Hepatocyte (in vitro differentiated cells): Measurements from ENCODE around the gene CDH5. TPM values are rescaled to one million over a fixed set of nuclear protein-coding genes. Genes with fewer than 3 reads are reported as not detected.

ENCODE experiments used
- DNase-seq: peaks from one replicate; pipeline ENCODE4 v3.0.0-alpha.2; 2016; ENCODE audit warnings: low spot score
- H2AFZ ChIP-seq: fragments of 200-600 bp; sonication (generic); 2 replicates; pipeline ENCODE4 v1.6.0; 2016; ENCODE audit warnings: antibody characterized with exemption, mild to moderate bottlenecking
- H3K27ac ChIP-seq: fragments of 200-600 bp; sonication (generic); 2 replicates; pipeline ENCODE4 v1.5.1; 2016; ENCODE audit warnings: mild to moderate bottlenecking
- H3K27me3 ChIP-seq: fragments of 200-600 bp; sonication (generic); 2 replicates; pipeline ENCODE4 v1.6.1; 2016
- H3K36me3 ChIP-seq: fragments of 200-600 bp; sonication (generic); replicated peaks from 2 replicates; pipeline ENCODE4 v1.5.1; 2016; ENCODE audit warnings: low read depth; ENCODE audit not compliant: insufficient read depth
- H3K4me1 ChIP-seq: fragments of 200-600 bp; sonication (generic); 2 replicates; pipeline ENCODE4 v1.5.1; 2016; ENCODE audit warnings: mild to moderate bottlenecking, moderate library complexity; ENCODE audit not compliant: insufficient read depth
- H3K4me2 ChIP-seq: fragments of 200-600 bp; sonication (generic); 2 replicates; pipeline ENCODE4 v1.6.0; 2016
- H3K4me3 ChIP-seq: fragments of 200-600 bp; sonication (generic); 2 replicates; pipeline ENCODE4 v1.5.1; 2016; ENCODE audit warnings: mild to moderate bottlenecking
- H3K79me2 ChIP-seq: fragments of 200-600 bp; sonication (generic); 2 replicates; pipeline ENCODE4 v1.6.0; 2017; ENCODE audit warnings: mild to moderate bottlenecking
- H3K9me2 ChIP-seq: fragments of 200-600 bp; sonication (generic); replicated peaks from 2 replicates; pipeline ENCODE4 v1.6.0; 2017; ENCODE audit warnings: mild to moderate bottlenecking; ENCODE audit not compliant: insufficient read depth
- H3K9me3 ChIP-seq: fragments of 200-600 bp; sonication (generic); 2 replicates; pipeline ENCODE4 v1.5.1; 2016; ENCODE audit warnings: low read depth, mild to moderate bottlenecking
- H4K20me1 ChIP-seq: fragments of 200-600 bp; sonication (generic); 2 replicates; pipeline ENCODE4 v1.6.0; 2016; ENCODE audit warnings: mild to moderate bottlenecking; ENCODE audit not compliant: insufficient read depth, poor library complexity, severe bottlenecking
- CTCF ChIP-seq: fragments of 200-600 bp; sonication (generic); IDR thresholded peaks from 2 replicates; pipeline ENCODE4 v1.5.1; 2016; ENCODE audit warnings: antibody characterized with exemption, mild to moderate bottlenecking; ENCODE audit not compliant: poor library complexity
- EZH2 ChIP-seq: fragments of 200-600 bp; sonication (generic); IDR thresholded peaks from 2 replicates; pipeline ENCODE4 v1.6.1; 2016; ENCODE audit warnings: antibody characterized with exemption, mild to moderate bottlenecking, borderline replicate concordance
- EZH2phosphoT487 ChIP-seq: fragments of 200-600 bp; sonication (generic); IDR thresholded peaks from one replicate; pipeline ENCODE4 v1.6.1; 2018; ENCODE audit warnings: antibody characterized with exemption, mild to moderate bottlenecking, low read depth, moderate library complexity; ENCODE audit not compliant: unreplicated experiment, severe bottlenecking
- WGBS: methylation state at CpG from one replicate; pipeline ENCODE4 v1.1.6; 2016; ENCODE audit warnings: low lambda C conversion rate; ENCODE audit errors: missing lambda C conversion rate; 5-methylcytosine and 5-hydroxymethylcytosine counted together
- polyA plus RNA-seq: library from polyadenylated mRNA; unstranded; fragments of >200 nt; fragmentation: Nextera tagmentation; extraction: Ambion mirVana; gene quantifications from 2 replicates; pipeline ENCODE4 v1.2.1, GENCODE V29; 2016
- total RNA-seq: library from RNA; depleted of rRNA; stranded (reverse); fragments of >200 nt; gene quantifications from 2 replicates; pipeline ENCODE4 v1.2.3, GENCODE V29; 2014

The CDH5 gene
- total and polyA plus RNA-seq, 2 experiments from 2014 or later, result 0.88 to 2.2 TPM

DNA sequence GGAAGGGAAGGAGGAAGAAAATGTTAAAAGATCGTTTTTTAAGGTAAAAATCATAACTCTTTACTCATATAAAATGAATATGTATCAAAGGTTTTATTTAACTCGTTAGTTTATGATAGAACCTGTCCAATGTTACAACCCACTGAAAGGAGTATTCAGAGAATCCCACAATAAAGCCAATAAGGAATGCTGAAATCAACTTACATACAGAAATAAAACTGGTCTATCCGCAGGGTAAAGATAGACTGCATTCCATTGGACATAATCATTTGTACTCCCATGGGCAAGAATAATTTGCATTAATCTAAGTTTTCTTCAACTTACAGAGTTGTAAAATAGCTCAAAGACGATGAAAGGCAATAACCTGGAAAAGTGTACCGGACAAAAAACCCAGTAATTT is 42.7 kb downstream of the CDH5 start:
- 64% methylated on average over 5 of the region's 5 CpGs for WGBS

DNA sequence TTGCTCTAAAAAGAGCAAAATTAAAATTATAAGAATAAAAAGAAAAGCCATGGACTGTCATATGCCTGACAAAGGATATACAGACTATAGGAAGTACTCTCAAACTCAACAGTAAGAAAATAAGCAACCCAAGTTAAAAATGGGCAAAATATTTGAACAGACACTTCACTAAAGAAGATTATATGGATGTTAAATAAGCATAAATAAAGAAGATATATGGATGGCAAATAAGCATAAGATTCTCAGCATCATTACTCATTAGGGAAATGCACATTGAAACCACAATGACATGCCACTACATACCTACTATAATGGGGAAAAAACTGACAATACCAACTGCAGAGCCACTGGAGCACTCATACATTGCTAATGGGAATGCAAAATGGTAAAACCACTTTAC is 45.7 kb downstream of the CDH5 start:
- no peaks in the 10 kb centered on the region for H3K27me3 ChIP-seq
- H3K4me1 ChIP-seq, result no peaks in the 10 kb centered on the region
- peaks cover 4% of the 10 kb centered on the region for H3K9me3 ChIP-seq
- no peaks in the 10 kb centered on the region for H3K36me3 ChIP-seq
- H2AFZ ChIP-seq, result no peak overlapping the region
- H3K9me2 ChIP-seq, result no peaks in the 10 kb centered on the region
- TF ChIP-seq EZH2 (no peak), EZH2phosphoT487 (no peak), CTCF (no peak)
- no peak for DNase-seq
- H4K20me1 ChIP-seq, result no peaks in the 10 kb centered on the region
- no peak overlapping the region for H3K27ac ChIP-seq
- no peaks in the 10 kb centered on the region for H3K79me2 ChIP-seq
- H3K4me3 ChIP-seq, result no peak overlapping the region
- no peak overlapping the region for H3K4me2 ChIP-seq

More for the DNA sequence above, 42.7 kb downstream of the CDH5 start:
- no peaks in the 10 kb centered on the region for H3K27me3 ChIP-seq
- no peak overlapping the region for H3K4me3 ChIP-seq
- TF ChIP-seq CTCF, result no peak
- no peak for TF ChIP-seq EZH2phosphoT487
- no peak for TF ChIP-seq EZH2
- no peak overlapping the region for H2AFZ ChIP-seq
- H3K4me2 ChIP-seq, result peak overlapping the region; percentile 45
- no peaks in the 10 kb centered on the region for H4K20me1 ChIP-seq
- no peaks in the 10 kb centered on the region for H3K36me3 ChIP-seq
- H3K4me1 ChIP-seq, result no peaks in the 10 kb centered on the region
- no peaks in the 10 kb centered on the region for H3K79me2 ChIP-seq
- DNase-seq, result no peak
- H3K9me2 ChIP-seq, result no peaks in the 10 kb centered on the region
- H3K27ac ChIP-seq, result peak overlapping the region; percentile 78
- peaks cover 4% of the 10 kb centered on the region for H3K9me3 ChIP-seq

- no peaks in the 10 kb centered on the region for H3K27me3 ChIP-seq
- TF ChIP-seq EZH2 (no peak), CTCF (no peak), EZH2phosphoT487 (no peak)
- no peaks in the 10 kb centered on the region for H3K36me3 ChIP-seq
- no peak overlapping the region for H3K4me3 ChIP-seq
- WGBS, result 63% methylated on average over 1 of the region's 1 CpG
- peaks cover 4% of the 10 kb centered on the region for H3K9me3 ChIP-seq
- DNase-seq, result no peak
- no peak overlapping the region for H3K27ac ChIP-seq
- H3K79me2 ChIP-seq, result no peaks in the 10 kb centered on the region
- no peak overlapping the region for H2AFZ ChIP-seq
- H3K4me1 ChIP-seq, result no peaks in the 10 kb centered on the region
- no peaks in the 10 kb centered on the region for H3K9me2 ChIP-seq
- no peak overlapping the region for H3K4me2 ChIP-seq
- no peaks in the 10 kb centered on the region for H4K20me1 ChIP-seq
Measured at GRCh38 chr16:66414891-66415290, 48.4 kb downstream of the CDH5 start.

DNA sequence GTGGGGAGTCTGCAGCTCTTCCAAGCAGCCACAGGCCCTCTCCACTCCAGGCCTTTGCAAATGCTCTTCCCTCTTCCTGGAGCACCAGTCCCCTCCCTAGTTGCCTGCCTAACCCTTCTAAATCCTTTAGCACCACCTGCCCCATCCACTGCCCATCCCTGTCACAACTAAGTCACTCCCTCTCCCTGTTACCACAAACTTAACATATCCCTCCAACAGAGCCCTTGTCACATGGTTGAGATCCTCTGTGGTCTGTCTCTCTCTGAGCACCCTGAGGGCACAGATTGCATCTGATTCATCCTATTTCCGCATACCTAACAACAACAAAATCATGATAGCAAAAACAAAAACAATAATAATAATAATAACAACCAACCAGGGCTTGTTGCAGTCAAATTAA is 49.6 kb downstream of the CDH5 start:
- H3K4me2 ChIP-seq, result no peak overlapping the region
- TF ChIP-seq EZH2phosphoT487 (no peak), EZH2 (no peak), CTCF (no peak)
- H3K9me3 ChIP-seq, result peaks cover 4% of the 10 kb centered on the region
- H3K36me3 ChIP-seq, result no peaks in the 10 kb centered on the region
- no peak overlapping the region for H3K27ac ChIP-seq
- H3K4me3 ChIP-seq, result no peak overlapping the region
- no peaks in the 10 kb centered on the region for H3K79me2 ChIP-seq
- no peaks in the 10 kb centered on the region for H3K9me2 ChIP-seq
- WGBS, result 86% methylated on average over 1 of the region's 1 CpG
- peaks cover 7% of the 10 kb centered on the region for H3K27me3 ChIP-seq
- DNase-seq, result no peak
- no peaks in the 10 kb centered on the region for H3K4me1 ChIP-seq
- H4K20me1 ChIP-seq, result no peaks in the 10 kb centered on the region
- H2AFZ ChIP-seq, result no peak overlapping the region
